ENCODE results near the gene DMAC2. TPM values are rescaled to one million over a fixed set of nuclear protein-coding genes. Genes with fewer than 3 reads are reported as not detected.

DMAC2 gene
- total and polyA plus RNA-seq, 2 of the 13 experiments (the other 11 are each of a cell fraction or from before 2014, with no cell fraction given) = 39.0 to 66.0 TPM

- H3K4me2 ChIP-seq (ENCODE audit: low read depth, low read length) = no peak overlapping the region
- TF ChIP-seq ISX (CRISPR knock-in tag; conservative IDR thresholded peaks at IDR 0.05) (no peak), ZBTB39 (CRISPR knock-in tag; IDR thresholded peaks at IDR 0.05) (no peak), KAT7 (CRISPR knock-in tag; IDR thresholded peaks at IDR 0.05; ENCODE audit: borderline replicate concordance) (no peak), KMT2A (CRISPR knock-in tag; IDR thresholded peaks at IDR 0.05) (no peak), ATF5 (CRISPR knock-in tag; IDR thresholded peaks at IDR 0.05; ENCODE audit: low read depth) (no peak), SETDB1 (CRISPR knock-in tag; IDR thresholded peaks at IDR 0.05; ENCODE audit: borderline replicate concordance) (no peak), ZNF788 (CRISPR knock-in tag; IDR thresholded peaks at IDR 0.05; ENCODE audit: borderline replicate concordance) (no peak), ZFP36L1 (CRISPR knock-in tag; IDR thresholded peaks at IDR 0.05) (no peak), MEIS1 (CRISPR knock-in tag; IDR thresholded peaks at IDR 0.05; ENCODE audit: borderline replicate concordance) (no peak), ZMYM4 (CRISPR knock-in tag; IDR thresholded peaks at IDR 0.05) (no peak), MBD4 (IDR thresholded peaks at IDR 0.05; ENCODE audit: borderline replicate concordance, low read length) (no peak), ZBTB2 (CRISPR knock-in tag; IDR thresholded peaks at IDR 0.05; ENCODE audit: low read depth) (no peak)
- no peaks in the 10 kb centered on the region for H4K20me1 ChIP-seq (ENCODE audit: insufficient read depth, low read length)
- BruUV-seq (replicated peaks) = no TSS peak
- WGBS (ENCODE audit: low lambda C conversion rate) = 0% methylated on average over 1 of the region's 1 CpG
- in situ Hi-C loops (cut with HindIII; ENCODE audit: extremely low pct_ligation_motif_present, low pct_unique_long_range_greater_than_20kb) (no loop called here), intact Hi-C loops (cut with micrococcal nuclease; ENCODE audit: unreplicated experiment) (no loop called here)
- FAIRE-seq = no peak
- no peak overlapping the region for H2AFZ ChIP-seq (ENCODE audit: low read length)
- no peaks in the 10 kb centered on the region for H3K36me3 ChIP-seq (replicated peaks in 1 of 2; ENCODE audit: control insufficient read depth in 1 of 2, insufficient read depth in 2 of 2, low read length in 2 of 2)
- H3K9ac ChIP-seq (ENCODE audit: insufficient read depth, low read depth, low read length) = no peak overlapping the region
- POLR2A ChIA-PET = no interaction called here
- H3K27ac ChIP-seq (ENCODE audit: extremely low read length, insufficient read depth, low read length) = no peak overlapping the region
- no peak for ATAC-seq
- no peaks in the 10 kb centered on the region for H3K4me1 ChIP-seq (ENCODE audit: insufficient read depth, low read length)
- no peaks in the 10 kb centered on the region for H3K79me2 ChIP-seq (ENCODE audit: insufficient read depth, low read length)
- CTCF ChIA-PET (ENCODE audit: low intra/inter-chr PET ratio, low total read pairs) = no interaction called here
- peaks cover 6% of the 10 kb centered on the region; the same call in 1 of the 2 replicates for H3K9me3 ChIP-seq (ENCODE audit: low read length)
- DNase-seq (ENCODE audit: low spot score) = no peak
- H3K27me3 ChIP-seq (ENCODE audit: control insufficient read depth in 1 of 2, insufficient read depth in 2 of 2, low read length in 2 of 2) = no peaks in the 10 kb centered on the region; a peak in 1 of 5 replicates
- no peak overlapping the region for H3K4me3 ChIP-seq (replicated peaks in 1 of 3; ENCODE audit: insufficient read depth in 1 of 3, low read depth in 2 of 3, low read length in 3 of 3)
These were observed 17.5 kb upstream of the DMAC2 start for GRCh38 chr19:41457241-41457640.

Data from HepG2 (cell line).